Testis (tissue), 2 donors: ENCODE data around the gene TMA7.

ENCODE experiments used
- CTCF ChIP-seq, 3 experiments: fragments of 450-650 bp in 2 of 3; fragments of 200-600 bp in 1 of 3; sonication (generic) in 1 of 3; IDR thresholded peaks; one replicate each; pipeline ENCODE4 v1.5.1; 2016 to 2019; ENCODE audit warnings: antibody characterized with exemption in 3 of 3, mild to moderate bottlenecking in 2 of 3, moderate library complexity in 1 of 3
- POLR2A ChIP-seq: fragments of 450-650 bp; IDR thresholded peaks from one replicate; pipeline ENCODE4 v1.6.1; 2017; ENCODE audit warnings: antibody characterized with exemption, mild to moderate bottlenecking, moderate library complexity

GRCh38 chr3:48451270-48451669 lies 11.2 kb downstream of the TMA7 start:
- TF ChIP-seq CTCF (IDR thresholded peaks at IDR 0.05) (no peak), POLR2A (no peak)
